Hematopoietic multipotent progenitor cell (in vitro differentiated cells): ENCODE results near the gene DNAJC1. TPM values are rescaled to one million over a fixed set of nuclear protein-coding genes. Genes with fewer than 3 reads are reported as not detected.

Source experiments
- small RNA-seq: library from RNA; depleted of rRNA; stranded (forward); fragments of <200 nt; gene quantifications from one replicate; pipeline ENCODE3, GENCODE V24; 2012
- total RNA-seq: library from RNA; depleted of rRNA; stranded (reverse); fragments of >200 nt; gene quantifications from one replicate; pipeline ENCODE4 v1.2.3, GENCODE V29; 2012

Gene DNAJC1
- total RNA-seq, 1 donor, result 133 TPM

Small RNA genes lying within 50 kb of the gene (small RNA-seq; reads per million reads assigned to genes)
- not detected for gene RN7SKP219
- gene RN7SKP37, result not detected

Other genes starting within 250 kb of the DNAJC1 start
- not detected for gene EBLN1, start 214.3 kb upstream of the DNAJC1 start, total RNA-seq